Mammary epithelial cell (primary cell): ENCODE data around the gene ONECUT1.

Experiments
- EZH2 ChIP-seq: IDR thresholded peaks from 2 replicates; pipeline ENCODE4 v1.6.1; 2012; ENCODE audit warnings: low read length, inconsistent platforms, borderline replicate concordance
- TF ChIP-seq, protein P1 (sequence below), 2 donors: IDR thresholded peaks in 1 of 2; conservative IDR thresholded peaks in 1 of 2; 2 replicates each; pipeline ENCODE4 v1.5.1; 2011 to 2012; ENCODE audit warnings: inconsistent platforms in 2 of 2, low read length in 2 of 2, mild to moderate bottlenecking in 2 of 2, control low read depth in 1 of 2, low read depth in 1 of 2; ENCODE audit not compliant: insufficient read depth in 1 of 2; ENCODE audit errors: extremely low read depth in 1 of 2

DNA sequence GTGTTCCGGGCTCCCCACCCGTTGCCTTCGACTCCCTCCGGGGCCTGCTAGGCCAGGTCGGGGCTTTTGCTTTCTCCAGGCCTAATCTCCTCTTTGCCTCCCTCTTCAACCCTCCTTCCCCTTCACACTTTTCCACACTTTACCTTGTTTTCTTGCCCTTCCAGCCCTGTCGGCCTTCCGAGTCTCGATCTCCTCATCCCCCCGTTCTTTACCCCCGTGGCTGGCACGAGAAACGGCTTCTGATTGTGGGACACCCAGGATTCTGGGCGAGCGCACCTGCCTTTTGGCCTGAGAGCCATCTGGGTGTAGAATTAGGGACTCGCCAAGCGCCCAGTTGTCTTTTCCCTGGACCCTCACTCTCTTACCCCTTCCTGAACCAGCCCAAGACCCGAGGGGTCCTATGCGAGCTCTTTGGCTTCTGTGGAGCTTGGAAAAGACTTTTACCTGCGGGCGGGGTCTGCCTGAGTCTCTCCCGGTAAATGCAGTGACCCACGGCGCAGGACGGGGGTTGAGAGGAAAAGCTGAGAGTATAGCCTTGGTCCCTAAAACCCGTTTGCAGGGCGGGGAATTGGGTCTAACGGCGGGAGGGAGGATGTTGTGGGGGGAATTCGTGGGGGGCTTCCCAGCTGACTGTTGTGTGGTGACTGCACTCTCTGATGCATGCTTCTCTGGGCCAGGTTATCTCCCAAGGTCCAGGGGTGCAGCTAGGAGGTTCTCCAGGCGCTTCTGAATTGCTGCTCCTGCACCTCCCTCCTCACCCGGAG is 5.5 kb upstream of the ONECUT1 start:
- TF ChIP-seq, protein P1, sequence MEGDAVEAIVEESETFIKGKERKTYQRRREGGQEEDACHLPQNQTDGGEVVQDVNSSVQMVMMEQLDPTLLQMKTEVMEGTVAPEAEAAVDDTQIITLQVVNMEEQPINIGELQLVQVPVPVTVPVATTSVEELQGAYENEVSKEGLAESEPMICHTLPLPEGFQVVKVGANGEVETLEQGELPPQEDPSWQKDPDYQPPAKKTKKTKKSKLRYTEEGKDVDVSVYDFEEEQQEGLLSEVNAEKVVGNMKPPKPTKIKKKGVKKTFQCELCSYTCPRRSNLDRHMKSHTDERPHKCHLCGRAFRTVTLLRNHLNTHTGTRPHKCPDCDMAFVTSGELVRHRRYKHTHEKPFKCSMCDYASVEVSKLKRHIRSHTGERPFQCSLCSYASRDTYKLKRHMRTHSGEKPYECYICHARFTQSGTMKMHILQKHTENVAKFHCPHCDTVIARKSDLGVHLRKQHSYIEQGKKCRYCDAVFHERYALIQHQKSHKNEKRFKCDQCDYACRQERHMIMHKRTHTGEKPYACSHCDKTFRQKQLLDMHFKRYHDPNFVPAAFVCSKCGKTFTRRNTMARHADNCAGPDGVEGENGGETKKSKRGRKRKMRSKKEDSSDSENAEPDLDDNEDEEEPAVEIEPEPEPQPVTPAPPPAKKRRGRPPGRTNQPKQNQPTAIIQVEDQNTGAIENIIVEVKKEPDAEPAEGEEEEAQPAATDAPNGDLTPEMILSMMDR (conservative IDR thresholded peaks at IDR 0.05 in 1 of 2, IDR thresholded peaks at IDR 0.05 in 1 of 2; ENCODE audit: extremely low read depth in 1 of 2, insufficient read depth in 1 of 2, low read depth in 1 of 2, low read length in 2 of 2), result no peak
- peak; percentile 79 for TF ChIP-seq EZH2
